HG03565 (cell line): ENCODE measurements around the gene GALNT2.

Experiments used
- ATAC-seq: cut with Tn5 transposase; IDR thresholded peaks from one replicate; pipeline ENCODE4 v1.9.1; 2021; ENCODE audit warnings: mild to moderate bottlenecking, moderate library complexity; ENCODE audit not compliant: unreplicated experiment

The GALNT2 gene

GRCh38 chr1:230050973-230051735 lies 15.9 kb upstream of the GALNT2 start:
- no peak for ATAC-seq

GRCh38 chr1:230052018-230052417 lies 15.0 kb upstream of the GALNT2 start:
- no peak for ATAC-seq

- no peak for ATAC-seq
These were observed 14.4 kb upstream of the GALNT2 start for GRCh38 chr1:230052665-230053064.

GRCh38 chr1:230054092-230054749 lies 12.8 kb upstream of the GALNT2 start:
- no peak for ATAC-seq

GRCh38 chr1:230056098-230056497 lies 10.9 kb upstream of the GALNT2 start:
- no peak for ATAC-seq

- no peak for ATAC-seq
These were observed 9.9 kb upstream of the GALNT2 start for GRCh38 chr1:230057100-230057499.

GRCh38 chr1:230057681-230058565 lies 9.1 kb upstream of the GALNT2 start:
- ATAC-seq = no peak

GRCh38 chr1:230058626-230059025 lies 8.4 kb upstream of the GALNT2 start:
- ATAC-seq = no peak

GRCh38 chr1:230061801-230062200 lies 5.2 kb upstream of the GALNT2 start:
- ATAC-seq = no peak

- ATAC-seq = no peak
These were observed 4.5 kb upstream of the GALNT2 start for GRCh38 chr1:230062521-230062920.

GRCh38 chr1:230064283-230064682 lies 2.8 kb upstream of the GALNT2 start:
- no peak for ATAC-seq

GRCh38 chr1:230065161-230065560 lies 1.9 kb upstream of the GALNT2 start:
- no peak for ATAC-seq

- ATAC-seq = no peak
These were observed 1.5 kb upstream of the GALNT2 start for GRCh38 chr1:230065571-230065970.

- no peak for ATAC-seq
These were observed 1.0 kb upstream of the GALNT2 start for GRCh38 chr1:230066031-230066430.

- no peak for ATAC-seq
These were observed 407 bp downstream of the GALNT2 start for GRCh38 chr1:230067419-230067870.

- no peak for ATAC-seq
These were observed 1.0 kb downstream of the GALNT2 start for GRCh38 chr1:230067871-230068620.

GRCh38 chr1:230068621-230068873 lies 1.5 kb downstream of the GALNT2 start:
- ATAC-seq = no peak

GRCh38 chr1:230068952-230069684 lies 2.1 kb downstream of the GALNT2 start:
- ATAC-seq = no peak

- no peak for ATAC-seq
These were observed 2.8 kb downstream of the GALNT2 start for GRCh38 chr1:230069796-230070195.
